HG03097 (cell line): ENCODE measurements around the gene AHNAK2.
"Not testable (repeated sequence)": the region's sequence is repeated elsewhere in the genome, so short reads cannot be mapped to it uniquely, and the experiment has no call there.

Experiments used
- ATAC-seq: cut with Tn5 transposase; IDR thresholded peaks from one replicate; pipeline ENCODE4 v1.9.1; 2021; ENCODE audit not compliant: unreplicated experiment, low FRiP score

The AHNAK2 gene

DNA sequence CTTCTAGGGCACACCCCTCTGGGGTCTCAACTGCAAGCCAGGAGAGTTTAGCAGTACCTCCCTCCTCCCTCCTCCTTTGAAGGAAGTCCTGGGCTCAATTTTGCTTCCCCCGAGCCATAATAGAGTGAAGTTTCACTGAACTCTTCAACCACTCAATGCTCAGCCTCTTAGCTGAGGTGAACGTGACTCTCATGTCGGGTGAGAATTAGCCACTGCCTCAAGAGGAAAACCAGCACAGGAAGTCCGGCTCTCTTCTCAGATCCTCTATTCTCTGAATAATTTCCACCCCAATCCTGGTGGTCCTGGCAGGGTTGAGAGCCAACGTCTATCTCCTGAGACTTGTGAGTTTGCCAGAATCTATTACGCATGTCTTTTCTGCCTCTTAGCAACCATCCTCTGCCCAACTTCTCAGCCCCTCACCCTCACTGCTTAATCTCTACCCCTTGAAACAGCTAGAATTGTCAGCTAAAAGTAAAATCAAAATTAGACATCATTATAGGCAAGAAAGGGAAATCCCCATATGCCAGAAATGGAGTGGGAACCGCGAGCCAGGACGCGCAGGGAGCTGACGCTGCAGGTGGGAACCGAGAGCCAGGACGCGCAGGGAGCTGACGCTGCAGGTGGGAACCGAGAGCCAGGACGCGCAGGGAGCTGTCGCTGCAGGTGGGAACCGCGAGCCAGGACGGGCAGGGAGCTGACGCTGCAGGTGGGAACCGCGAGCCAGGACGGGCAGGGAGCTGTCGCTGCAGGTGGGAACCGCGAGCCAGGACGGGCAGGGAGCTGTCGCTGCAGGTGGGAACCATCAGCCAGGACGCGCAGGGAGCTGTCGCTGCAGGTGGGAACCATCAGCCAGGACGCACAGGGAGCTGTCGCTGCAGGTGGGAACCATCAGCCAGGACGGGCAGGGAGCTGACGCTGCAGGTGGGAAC, 73.3 kb downstream of the AHNAK2 start:
- ATAC-seq, result not testable (repeated sequence)

DNA sequence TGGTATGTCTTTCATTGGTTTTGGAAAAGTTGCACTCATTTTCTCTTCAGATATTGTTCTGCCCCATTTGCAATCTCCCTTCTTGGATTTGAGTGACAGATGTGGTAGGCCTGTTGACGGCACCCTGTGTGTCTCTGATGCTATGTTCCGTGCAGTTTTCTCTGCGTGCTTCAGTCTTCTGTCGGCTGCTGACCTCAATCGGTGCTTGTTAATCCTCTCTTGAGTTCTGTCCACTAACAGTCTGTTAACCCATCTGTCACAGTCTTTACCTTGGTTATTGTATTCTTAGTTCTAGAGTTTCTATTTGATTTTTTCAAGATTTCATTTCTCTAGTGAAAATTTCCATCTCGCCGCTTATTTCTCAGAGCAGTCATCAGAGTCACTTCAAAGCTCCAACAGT, 74.2 kb downstream of the AHNAK2 start:
- no peak for ATAC-seq

DNA sequence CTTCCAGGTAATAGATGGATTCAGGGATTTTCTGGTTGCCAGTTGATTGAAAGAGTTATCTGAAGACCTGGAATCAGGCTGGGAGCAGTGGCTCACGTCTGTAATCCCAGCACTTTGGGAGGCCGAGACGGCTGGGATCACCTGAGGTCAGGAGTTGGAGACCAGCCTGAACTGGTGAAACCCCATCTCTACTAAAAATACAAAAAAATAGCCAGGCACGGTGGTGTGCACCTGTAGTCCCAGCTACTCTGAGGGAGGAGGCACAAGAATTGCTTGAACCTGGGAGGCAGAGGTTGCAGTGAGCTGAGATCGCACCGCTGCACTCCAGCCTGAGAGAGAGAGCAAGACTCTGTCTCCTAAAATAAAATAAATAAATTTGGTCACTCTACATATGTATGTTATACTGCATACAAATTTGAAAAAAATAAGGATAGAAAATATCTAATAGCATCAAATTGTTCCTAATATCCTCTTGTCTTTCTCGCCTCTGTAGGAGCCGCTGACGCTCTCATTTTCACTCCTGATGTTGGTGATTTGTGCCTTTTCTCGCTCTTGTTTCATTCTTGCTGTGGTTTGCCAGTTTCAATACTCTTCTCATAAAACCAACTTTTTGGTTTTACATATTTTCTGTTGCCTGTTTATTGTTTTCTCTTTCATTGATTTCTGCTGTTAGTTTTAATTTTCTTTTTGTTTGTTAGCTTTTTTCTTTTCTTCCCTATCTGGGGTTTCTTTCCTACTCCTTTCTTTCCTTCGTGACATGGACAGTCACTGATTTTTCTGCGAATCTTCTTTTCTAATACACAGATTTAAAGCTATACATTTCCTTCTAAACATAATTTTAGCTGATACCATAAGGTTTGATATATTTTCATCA, 77.3 kb downstream of the AHNAK2 start:
- ATAC-seq, result no peak

DNA sequence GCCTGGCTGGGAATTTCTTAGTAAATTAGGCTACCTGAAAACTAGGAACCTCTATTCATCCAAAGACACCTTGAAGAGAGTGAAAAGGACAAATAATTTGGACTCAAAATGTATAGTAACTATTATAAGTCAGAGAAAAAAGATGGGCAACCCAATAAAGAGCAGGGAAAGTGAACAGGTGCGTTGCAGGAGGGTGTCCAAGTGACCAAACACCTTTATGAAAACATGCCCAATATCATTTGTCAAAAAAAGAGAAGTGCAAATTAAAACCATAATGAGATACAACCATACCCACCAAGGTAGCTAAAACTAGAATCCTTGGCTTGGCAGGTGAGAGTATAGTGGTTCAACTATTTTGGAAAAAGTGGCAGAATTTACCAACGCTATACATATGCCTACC, 78.4 kb downstream of the AHNAK2 start:
- ATAC-seq, result no peak

DNA sequence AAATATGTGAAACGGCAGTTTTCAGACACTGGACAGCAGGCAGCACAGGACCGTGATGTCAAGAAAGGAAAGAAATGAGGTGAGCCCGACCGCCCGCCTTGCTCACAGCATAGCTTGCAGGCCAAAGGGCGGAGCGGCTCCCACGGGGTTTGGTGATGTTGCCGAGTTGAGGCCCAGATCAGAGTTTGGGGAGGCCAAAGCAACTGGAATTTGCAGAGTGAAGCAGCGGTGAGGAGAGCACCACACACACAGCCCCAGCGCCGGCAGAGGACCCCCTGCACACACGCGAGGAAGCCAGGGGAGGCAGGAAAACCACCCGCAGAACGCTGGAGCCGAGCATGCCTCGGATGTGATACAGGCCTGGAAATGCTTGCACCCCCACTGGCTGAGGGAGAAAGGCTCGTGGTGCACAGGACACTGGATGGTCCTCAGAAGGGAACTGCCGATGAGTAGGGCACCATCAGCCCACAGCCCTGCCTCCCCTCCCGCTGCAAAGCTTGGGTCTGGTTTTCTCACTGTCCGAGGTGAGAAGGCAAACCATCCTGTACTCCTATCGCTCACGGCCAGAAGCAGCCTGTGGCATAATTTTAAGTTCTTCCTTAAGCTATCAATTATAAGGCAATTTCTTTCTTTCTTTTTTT, 79.2 kb downstream of the AHNAK2 start:
- ATAC-seq, result no peak

DNA sequence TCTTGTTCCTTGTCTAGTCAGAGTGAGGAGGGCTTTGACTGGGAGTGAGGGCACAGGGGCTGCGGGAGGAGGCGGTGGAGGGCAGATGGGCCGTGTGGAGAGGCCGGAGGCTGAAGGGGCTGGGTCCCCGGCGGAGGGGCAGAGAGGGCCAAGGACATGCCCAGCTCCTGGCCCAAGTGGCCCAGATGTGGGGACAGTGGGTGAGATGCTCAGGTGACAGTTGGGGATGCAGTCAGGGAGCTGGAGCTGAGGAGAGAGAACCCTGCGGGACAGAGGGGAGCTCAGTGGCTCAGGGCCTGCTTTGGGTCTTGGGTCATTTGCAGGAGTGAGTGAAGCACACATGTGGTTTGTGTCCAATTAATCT, 80.0 kb downstream of the AHNAK2 start:
- ATAC-seq, result no peak

DNA sequence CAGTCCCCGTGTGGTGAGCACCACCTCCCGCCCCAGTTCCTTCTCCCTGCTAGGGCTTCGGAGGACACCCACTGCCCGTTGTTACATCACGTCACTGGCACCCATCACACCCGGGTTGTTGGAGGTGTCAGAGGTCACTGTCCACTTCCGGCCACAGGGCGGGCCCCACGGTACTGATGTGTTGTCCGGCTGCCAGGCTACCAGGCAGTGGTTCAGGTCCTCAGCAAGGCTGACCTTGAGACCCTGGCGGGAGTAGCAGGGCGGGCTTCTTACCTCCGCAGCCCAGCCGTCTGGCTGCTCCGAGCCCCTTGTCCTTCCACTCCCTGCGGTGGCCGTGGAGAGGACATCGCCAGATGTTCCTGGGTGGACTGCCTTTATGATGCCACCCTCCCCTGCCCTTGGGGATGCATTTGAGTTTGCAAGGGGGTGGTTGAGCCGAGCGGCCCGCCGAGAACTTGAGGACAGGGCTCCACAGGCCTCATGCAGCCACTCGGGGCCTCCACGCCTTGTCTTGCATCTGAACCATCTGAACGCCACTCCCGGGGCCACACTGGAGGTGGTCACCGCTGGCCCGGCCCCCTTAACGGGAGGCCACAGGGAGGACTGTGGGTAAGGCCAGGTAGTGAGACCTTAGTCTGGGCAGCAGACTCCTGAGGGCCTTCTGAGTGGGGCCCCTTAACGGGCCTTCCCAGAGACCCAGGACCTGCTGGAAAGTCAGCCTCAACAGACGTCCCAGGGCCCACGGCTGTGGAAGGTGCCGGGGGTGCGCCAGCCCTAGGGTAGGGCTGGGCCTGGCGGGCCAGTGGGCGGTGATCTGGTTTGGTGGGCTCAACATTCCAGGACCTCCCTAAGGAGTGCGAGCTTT, 80.6 kb downstream of the AHNAK2 start:
- no peak for ATAC-seq

DNA sequence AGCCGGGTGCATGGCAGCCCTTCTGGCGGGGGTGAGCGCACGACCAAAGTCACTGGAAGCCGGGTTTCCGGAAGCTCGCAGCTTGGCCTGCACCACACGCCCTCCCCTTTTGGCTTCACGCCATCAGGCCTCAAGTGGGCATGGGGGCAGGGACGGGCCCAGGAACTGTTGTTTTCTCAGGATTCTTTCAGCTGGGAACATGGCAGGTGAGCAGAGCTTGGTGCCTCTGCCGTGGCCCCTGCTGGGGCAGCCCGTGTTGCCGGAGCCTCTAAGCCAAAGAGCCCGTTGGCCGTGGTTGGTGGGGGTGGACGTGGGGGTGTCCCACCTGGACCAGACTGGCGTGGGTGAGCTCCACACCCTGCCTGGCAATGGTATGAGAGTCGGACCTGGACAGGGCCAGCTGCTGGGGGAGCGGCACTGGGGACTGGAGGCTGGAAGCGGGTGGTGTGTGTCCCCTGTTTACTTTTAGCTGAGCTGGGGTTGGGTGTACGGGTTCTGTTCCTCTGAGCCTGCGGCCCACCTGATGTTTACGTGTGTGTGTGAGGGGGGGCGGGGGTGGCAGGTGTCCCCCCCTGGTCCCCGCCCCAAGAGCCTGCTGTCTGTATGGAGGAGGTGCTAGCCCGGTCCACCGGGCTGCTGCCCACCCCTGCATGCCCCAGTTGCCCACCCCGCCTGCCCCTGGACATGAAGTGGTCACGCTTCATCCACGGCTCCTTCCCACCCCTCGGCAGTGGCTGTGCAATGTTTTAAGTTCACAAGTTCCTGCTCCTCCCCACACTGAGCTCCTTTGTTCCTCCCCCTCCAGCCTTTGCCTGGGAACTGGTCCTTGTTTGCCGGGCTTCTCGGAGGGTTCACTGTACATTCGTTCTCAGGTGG, 82.2 kb downstream of the AHNAK2 start:
- no peak for ATAC-seq

DNA sequence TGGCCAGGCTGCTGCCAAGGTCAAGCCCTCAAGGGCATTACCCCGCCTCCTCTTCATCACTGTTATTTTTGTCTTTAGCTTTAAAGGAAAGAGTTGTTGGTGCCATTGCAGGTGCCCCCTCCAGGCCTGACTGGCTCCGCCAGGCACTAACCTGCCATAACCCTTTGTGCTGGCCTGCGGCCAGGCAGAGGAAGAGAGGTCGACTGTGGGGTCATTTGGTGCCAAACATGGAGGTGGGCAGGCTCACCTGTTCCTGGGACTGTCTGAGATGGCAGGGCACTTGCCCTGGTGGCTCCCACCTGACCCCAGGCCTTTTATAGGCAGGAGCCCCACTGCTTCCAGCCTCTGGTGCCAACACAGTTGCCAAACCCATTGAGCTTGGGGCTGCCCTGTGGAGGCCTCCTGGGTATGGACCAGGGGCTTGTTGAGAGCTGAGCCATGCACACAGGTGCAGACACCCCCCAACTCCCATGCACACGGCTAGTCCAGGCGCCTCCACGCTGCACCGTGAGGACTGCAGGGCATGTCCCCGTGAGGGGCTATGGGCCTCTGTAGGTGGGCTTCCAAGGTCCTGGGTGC, 82.9 kb downstream of the AHNAK2 start:
- no peak for ATAC-seq

DNA sequence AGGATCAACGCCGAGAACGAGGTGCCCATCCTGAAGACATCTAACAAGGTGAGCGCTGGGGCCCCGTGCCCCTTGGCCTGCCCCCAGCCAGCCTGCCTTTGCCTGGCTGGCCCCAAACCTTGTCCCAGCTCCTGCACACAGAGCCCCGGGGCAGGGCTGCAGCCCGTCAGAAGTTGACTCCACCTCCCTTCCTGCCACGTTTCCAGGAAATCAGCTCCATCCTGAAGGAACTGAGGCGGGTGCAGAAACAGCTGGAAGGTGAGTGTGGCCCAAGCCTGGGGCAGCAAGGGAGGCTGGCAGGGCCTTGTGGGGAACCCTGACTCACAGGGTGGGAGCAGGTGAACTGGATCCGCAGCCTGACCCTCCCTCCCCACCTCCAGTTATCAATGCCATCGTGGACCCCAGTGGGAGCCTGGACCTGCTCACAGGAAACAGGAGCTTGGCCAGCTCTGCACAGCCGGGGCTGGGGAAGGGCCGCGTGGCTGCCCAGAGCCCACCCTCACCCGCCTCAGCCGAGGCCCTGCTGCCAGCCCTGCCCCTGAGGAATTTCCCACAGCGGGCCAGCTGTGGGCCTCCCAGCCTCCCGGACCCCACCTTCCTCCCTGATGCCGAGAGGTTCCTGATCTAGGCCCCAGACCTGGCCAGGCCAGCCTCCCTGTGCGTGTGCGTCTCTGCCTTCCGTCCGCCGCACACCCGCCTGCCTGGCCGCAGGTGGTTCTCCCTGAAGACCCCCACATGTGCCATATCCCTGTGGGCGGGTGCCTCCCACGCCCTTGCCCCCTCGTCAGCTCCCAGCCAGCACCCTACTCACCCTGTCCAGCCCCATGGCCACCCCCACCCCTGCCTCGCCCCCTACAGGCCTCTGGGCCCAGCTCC, 83.6 kb downstream of the AHNAK2 start:
- no peak for ATAC-seq

DNA sequence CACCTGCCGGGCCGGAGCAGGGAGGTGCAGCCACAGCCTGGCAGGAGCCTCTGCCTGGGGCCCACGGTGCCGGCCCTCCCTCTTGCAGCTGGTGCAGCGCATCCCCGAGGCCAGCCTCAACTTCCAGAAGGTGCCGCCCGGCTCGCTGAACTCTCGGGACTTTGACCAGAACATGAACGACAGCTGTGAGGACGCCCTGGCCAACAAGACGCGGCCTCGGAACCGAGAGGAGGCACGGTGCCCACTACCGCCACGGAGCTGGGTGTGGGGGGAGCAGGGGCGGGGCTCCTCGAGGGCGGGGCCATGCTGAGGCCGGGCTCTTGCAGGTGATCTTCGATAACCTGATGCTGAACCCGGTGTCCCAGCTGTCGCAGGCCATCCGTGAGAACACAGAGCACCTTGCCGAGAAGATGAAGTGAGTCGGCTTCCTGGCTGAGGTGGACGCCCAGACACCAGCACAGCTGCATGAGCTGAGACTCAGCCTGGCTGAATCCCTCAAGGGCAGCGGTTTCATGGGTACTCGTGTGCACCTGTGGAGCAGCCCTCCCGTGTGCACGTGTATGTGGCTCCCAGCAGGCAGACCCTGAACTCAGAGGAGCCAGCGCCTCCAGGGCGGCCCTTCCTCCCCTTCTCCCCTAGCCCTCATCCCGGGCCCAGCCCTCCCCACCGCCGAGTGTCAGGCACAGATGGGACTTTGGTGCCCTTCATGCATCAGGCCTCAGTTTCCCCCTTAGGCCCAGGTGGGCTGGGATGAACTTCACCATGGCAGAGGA, 84.6 kb downstream of the AHNAK2 start:
- ATAC-seq, result no peak

DNA sequence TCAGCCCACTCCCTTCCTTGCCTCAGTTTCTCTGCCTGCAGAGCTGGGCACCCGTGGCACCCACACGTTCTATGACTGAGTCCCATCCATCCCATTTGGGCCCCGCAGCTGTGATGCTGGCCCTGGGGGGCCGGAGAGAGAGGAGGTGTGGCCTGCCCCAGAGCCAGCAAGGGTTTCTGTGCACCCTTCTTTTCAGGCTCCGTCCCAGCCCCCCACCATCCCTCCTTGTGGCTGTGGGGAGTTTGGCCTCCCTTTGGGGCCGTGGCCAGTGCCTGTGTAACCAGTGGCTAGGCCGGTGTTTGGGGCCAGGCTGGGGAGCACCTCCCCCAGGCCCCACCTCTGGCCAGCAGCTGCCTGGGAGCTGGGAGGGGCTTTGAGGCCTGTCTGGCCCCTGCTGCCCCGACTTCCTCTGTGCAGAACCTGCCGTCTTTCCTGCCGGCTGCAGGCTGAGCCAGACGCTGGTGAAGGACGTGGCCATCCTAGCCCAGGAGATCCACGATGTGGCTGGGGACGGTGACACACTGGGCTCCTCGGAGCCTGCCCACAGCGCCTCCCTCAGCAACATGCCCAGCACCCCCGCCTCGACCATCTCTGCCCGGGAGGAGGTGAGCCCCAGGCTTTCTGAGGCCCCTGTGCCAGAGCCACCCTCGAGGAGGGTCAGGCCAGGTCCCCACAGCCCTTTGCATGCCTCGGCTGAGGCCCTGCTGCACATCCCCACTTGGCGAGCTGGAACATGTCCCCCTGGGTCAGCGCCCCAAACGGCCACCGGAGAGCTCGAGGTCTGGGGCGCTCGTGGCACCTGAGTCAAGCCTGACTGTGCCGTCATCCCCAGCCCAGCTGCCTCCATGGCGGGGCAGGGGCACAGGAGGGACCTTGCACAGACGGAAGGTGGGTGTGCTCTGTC, 85.4 kb downstream of the AHNAK2 start:
- ATAC-seq, result no peak

DNA sequence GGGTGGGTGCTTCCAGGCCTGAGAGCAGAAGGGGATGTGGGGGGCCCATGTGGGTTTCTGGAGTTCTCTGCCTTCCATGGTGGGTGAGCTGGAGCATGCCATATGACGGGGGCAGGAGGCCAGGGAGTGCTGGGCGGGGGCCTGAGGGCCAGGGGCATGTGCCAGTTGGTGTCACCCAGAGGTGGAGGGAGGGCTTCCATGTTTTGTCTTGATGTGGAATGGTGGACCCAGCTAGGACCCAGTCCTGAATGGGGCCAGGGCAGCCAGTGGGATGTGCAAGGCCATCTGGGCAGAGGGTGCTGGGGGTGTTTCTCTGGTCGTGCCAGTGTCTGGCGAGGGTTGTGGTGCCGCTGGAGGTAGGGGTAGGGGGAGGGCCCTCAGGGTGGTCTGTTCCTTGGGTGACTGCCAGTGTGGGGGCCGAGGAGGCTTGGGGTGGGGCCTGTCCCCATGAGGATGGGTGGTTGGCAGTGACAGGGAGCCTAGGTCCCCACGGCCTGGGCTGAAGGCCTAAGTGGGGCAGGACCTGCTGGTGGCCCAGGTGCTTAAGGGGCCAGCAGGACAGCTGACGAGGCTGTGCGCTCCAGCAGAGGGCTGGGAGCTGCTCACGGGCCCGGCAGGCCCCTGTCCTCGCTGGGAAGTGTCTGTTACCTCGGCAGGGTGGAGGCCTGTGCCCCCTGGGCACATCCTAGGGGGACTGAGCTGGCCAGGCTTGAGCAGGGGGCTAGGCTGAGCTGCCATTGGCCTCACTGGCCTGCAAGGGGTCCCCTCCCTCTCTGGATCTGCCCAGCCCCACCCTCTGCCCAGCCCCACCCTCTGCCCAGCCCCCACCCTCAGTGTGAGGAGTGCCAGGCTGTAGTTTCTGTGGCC, 86.3 kb downstream of the AHNAK2 start:
- ATAC-seq, result no peak

DNA sequence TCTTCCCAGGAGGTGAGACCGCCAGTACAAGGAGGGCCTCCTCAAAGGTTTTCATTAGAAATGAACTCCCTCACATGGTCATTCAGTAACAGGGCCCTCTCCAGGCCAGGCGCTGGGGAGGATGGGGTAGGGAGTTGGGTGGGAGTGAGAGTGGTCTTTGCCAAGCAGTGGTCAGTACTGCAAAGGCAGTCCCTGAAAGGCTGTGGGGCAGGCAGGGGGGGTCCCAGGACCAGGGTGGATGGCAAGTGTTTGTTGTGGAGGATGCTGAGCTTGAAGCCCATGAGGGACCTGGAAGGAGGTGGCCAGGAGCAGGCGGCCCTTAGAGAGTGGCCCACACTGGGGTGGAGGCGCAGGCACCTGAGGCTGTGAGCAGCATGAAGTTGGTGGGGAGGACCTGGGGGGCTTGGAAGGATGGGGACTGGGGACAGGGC, 87.0 kb downstream of the AHNAK2 start:
- no peak for ATAC-seq

DNA sequence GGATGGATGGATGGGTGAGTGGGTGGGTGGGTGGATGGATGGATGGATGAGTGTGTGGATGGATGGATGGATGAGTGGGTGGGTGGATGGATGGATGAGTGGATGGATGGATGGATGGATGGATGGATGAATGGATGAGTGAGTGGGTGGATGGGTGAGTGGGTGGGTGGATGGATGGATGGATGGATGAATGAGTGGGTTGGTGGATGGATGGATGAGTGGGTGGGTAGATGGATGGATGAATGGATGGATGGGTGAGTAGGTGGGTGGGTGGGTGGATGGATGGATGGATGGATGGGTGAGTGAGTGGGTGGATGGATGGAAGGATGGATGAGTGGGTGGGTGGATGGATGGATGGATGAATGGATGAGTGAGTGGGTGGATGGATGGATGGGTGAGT, 87.9 kb downstream of the AHNAK2 start:
- ATAC-seq, result not testable (repeated sequence)
